ENCODE measurements around the gene STK40.

The STK40 gene

DNA sequence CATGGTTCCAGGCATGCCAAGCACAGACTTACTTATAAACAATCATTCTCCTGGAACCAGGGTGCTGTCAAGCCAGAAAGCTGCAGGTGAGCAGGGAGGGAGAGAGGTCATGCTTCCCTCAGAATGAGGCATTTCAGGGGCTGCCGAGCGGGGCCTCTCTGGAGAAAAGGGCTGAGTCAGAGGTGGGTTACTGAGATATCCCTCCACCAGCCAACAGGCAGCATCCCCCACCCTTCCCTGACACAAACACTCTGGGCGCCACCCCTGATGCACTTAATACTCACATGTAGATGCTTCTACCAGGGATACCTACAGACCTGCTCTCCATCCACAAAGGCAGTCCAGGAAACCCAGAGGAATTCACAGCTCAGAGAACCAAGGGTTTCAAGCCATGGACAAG lies 13.1 kb downstream of the STK40 start:
- no peak for DNase-seq (ENCODE audit: low read depth in 2 of 2)

DNA sequence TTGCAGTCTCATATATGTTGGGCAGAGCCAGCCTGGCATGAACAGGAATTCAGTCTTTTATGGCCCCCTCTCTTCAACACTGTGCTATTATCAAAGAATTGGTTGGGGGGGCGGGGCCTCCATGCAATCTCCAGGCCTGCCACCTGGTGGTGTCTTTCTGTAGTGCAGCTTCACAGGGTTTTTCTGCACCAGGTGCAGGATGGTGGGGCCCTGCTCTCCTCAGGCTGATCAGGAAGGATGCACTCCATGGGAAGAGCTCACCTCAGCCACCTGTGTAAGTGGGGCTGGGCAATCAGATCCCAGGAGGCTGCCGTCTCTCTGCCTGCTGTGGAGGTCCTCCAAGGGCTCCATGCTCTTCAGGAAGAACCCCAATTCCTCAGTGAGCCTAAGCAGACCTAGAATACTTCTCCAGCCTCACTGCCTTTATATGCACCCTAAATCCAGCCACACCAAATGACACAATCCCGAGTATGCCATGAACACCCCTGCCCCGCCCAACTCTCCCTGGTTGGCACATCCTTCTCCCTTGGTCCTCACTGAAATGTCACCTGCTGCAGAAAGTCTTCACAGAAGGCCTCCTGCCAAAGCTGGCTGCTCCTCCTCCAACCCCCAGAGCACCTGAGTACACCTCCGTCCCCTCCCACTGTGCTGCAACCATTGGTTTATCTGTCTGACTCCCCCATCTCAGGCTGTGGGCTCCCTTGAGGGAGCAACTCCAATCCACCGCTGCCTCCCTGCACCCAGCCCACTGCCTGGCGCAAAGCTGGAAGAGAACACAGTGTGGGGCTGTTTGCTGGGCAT lies 16.5 kb downstream of the STK40 start:
- peak in 1 of 2 donors; percentile 64 for DNase-seq (ENCODE audit: low read depth in 2 of 2)

- DNase-seq (ENCODE audit: low read depth in 2 of 2): no peak
These were observed 17.9 kb downstream of the STK40 start for GRCh38 chr1:36367798-36368197.

DNA sequence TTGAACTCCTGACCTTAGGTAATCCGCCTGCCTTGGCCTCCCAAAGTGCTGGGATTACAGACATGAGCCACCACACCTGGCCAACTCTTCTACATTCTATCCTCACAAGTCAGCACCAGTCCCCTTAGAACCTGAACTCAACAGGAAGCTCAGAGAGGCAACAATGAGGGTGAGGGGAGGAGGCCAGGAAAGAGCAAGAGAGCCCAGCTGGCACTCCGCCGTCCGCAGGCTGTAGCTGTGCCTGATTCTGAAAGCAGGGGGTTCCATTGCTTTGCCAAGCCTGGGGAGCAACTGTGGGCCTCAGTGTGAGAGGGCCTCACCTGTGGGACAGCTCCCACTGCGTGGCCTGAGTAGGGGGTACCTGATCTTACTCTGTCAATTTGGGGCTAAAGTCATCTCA lies 18.7 kb downstream of the STK40 start:
- no peak for DNase-seq (ENCODE audit: low read depth in 2 of 2)

- peak in 1 of 2 donors; percentile 12 for DNase-seq (ENCODE audit: low read depth in 2 of 2)
These were observed 19.5 kb downstream of the STK40 start for GRCh38 chr1:36366091-36366661.

- DNase-seq (ENCODE audit: low read depth in 2 of 2): no peak
These were observed 20.3 kb downstream of the STK40 start for GRCh38 chr1:36365381-36365780.

GRCh38 chr1:36359911-36360550 lies 25.7 kb downstream of the STK40 start:
- DNase-seq (ENCODE audit: low read depth in 2 of 2): no peak

GRCh38 chr1:36359383-36359782 lies 26.3 kb downstream of the STK40 start:
- DNase-seq (ENCODE audit: low read depth in 2 of 2): no peak

GRCh38 chr1:36358514-36359084 lies 27.1 kb downstream of the STK40 start:
- no peak for DNase-seq (ENCODE audit: low read depth in 2 of 2)

GRCh38 chr1:36355811-36356210 lies 29.9 kb downstream of the STK40 start:
- no peak for DNase-seq (ENCODE audit: low read depth in 2 of 2)

DNA sequence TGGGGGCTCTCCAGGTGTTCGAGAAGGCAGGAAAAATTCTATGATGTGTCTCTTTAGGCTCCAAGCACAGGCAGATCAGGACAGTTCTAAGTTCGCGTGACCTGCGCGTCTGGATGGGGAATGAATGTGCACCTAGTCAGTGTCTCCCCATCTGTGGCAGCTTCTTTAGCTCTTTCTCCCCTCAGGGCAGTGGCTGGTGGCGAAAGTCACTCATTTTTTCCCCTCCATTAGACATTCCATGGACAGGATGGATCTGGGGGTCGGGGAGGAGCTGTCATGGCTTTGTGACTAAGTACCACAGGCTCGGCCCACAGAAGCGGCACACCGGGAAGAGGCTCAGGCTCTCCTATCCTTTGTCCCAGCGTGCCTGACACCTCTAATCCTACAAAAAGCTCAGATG lies 31.2 kb downstream of the STK40 start:
- DNase-seq (ENCODE audit: low read depth in 2 of 2): no peak

DNA sequence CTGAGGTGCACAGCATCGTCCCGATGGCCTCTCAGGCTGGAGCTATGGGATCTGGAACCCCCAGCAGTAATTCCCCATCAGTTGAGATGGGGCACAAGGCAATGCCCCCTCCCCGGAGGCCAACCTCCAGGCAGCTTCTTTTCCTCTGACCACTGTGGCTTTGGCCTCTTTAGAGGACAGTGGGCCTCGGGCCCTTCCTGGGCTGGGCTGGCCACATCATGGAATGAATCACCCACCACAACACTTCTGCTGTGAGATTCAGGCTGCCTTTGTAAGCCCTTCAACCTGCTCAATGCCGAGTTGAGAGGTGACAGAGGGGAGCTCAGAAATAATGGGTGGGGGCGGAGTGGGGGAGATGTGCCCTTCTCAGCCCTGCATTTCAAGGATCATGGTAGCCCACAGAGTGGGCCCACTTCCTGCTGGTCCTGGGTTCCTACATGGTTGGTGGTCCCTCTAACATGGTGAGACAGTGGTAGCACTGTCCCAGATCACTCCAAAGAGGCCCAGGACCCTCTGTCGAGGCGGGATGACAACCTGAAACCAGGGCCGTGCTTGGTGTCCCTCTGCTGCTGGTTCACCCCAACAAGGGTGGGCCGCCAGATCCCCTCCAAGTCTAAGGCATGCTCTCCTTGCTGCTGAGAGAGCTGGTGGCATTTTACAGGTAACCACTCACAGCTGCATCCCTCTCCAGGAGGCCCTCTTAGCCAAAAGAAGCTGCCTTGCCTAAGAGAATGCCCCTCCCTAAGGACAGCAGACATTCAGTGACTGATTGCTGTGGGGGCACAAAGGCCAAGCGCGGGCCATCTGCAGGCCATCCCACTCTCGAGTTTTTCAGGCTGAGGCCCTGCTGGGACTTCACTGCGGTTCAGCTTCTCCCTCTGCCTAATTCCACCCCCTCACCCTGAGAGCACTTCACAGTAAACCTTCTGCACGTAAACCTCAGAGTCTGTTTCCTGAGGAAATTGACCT lies 32.5 kb downstream of the STK40 start:
- DNase-seq (ENCODE audit: low read depth in 2 of 2): no peak

GRCh38 chr1:36352125-36352909 lies 33.4 kb downstream of the STK40 start:
- DNase-seq (ENCODE audit: low read depth in 2 of 2): no peak

GRCh38 chr1:36351227-36351977 lies 34.3 kb downstream of the STK40 start:
- no peak for DNase-seq (ENCODE audit: low read depth in 2 of 2)

GRCh38 chr1:36350659-36351226 lies 35.0 kb downstream of the STK40 start:
- peak in 1 of 2 donors; percentile 31 for DNase-seq (ENCODE audit: low read depth in 2 of 2)

- DNase-seq (ENCODE audit: low read depth in 2 of 2): no peak
These were observed 35.9 kb downstream of the STK40 start for GRCh38 chr1:36349839-36350238.

- DNase-seq (ENCODE audit: low read depth in 2 of 2): no peak
These were observed 36.5 kb downstream of the STK40 start for GRCh38 chr1:36349241-36349671.

DNA sequence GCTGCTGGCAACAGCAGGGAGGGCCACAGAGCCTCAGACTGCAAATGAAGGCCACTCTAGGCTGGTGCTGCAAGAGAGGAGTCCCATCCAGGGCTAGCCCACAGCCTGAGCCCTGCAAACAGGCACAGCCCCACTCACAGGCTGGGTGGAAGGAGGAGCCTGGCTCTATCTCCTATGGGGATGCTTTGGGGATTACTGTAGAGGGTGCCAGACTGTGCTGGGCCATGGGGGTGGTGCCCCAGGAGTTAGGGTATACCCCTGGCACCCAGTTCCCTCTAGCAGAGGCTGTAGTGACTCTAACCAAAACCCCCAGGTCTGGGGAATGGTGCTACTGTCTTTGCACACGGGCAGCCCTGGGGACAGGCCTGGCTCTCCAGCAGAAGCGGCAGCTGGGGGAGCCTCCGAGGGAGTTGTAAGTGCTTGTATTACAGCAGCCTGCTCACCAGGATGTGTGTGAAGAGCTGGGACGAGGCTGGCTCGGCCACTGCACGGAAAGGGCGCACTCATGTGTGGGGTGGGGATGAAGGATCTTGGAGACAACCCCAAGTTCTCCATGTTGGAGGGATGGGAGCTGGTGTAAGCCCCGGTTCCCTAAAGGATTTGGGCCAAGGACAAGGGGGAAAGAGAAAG lies 38.9 kb downstream of the STK40 start:
- DNase-seq (ENCODE audit: low read depth in 2 of 2): no peak

GRCh38 chr1:36345353-36345752 lies 40.4 kb downstream of the STK40 start:
- no peak for DNase-seq (ENCODE audit: low read depth in 2 of 2)

Measured in stimulated activated CD8-positive, alpha-beta memory T cell treated with anti-CD3 and anti-CD28 coated beads, Interleukin-15, amount 100 ng/mL, for 4 hours (primary cell).